ENCODE results near the gene ATP10B.

The ATP10B gene

GRCh38 chr5:160800375-160801275 lies 51.4 kb downstream of the ATP10B start:
- CTCF ChIA-PET: interaction anchor here (0.6 to 1.4 kb wide), 2 partner anchors 13 to 291 kb away, joined by 3 to 4 read pairs; no protein-coding TSS in a partner anchor
- POLR2A ChIA-PET: no interaction called here
- H3K4me1 ChIP-seq (ENCODE audit: control insufficient read depth, insufficient read depth, low read length): no peaks in the 10 kb centered on the region

GRCh38 chr5:160799184-160799583 lies 52.8 kb downstream of the ATP10B start:
- ChIA-PET POLR2A (no interaction called here), CTCF (no interaction called here)
- Histone ChIP-seq H3K4me3 (ENCODE audit: low read depth, low read length) (no peak overlapping the region), H3K36me3 (ENCODE audit: control insufficient read depth in 2 of 2, insufficient read depth in 1 of 2, low read length in 2 of 2) (no peaks in the 10 kb centered on the region), H3K9me3 (ENCODE audit: control insufficient read depth, insufficient read depth, low read depth, low read length) (no peaks in the 10 kb centered on the region), H3K27ac (ENCODE audit: extremely low read depth, low read depth, low read length) (no peak overlapping the region), H3K4me1 (ENCODE audit: control insufficient read depth, insufficient read depth, low read length) (no peaks in the 10 kb centered on the region)
- TF ChIP-seq ZNF837 (tag by site-specific recombination; IDR thresholded peaks at IDR 0.05) (no peak), KLF8 (tag by site-specific recombination; IDR thresholded peaks at IDR 0.05) (no peak), ZNF514 (tag by site-specific recombination; IDR thresholded peaks at IDR 0.05) (no peak), PRDM6 (tag by site-specific recombination; IDR thresholded peaks at IDR 0.05) (no peak), ELK4 (IDR thresholded peaks at IDR 0.05; ENCODE audit: borderline replicate concordance, low read depth, low read length) (no peak), MEIS1 (CRISPR knock-in tag; IDR thresholded peaks at IDR 0.05; ENCODE audit: borderline replicate concordance) (no peak), ZNF626 (tag by site-specific recombination; IDR thresholded peaks at IDR 0.05) (no peak), ZNF792 (tag by site-specific recombination; IDR thresholded peaks at IDR 0.05) (no peak), ZNF629 (tag by site-specific recombination; IDR thresholded peaks at IDR 0.05) (no peak), ZNF585B (tag by site-specific recombination; IDR thresholded peaks at IDR 0.05) (no peak), ZBTB7A (tag by site-specific recombination; IDR thresholded peaks at IDR 0.05; ENCODE audit: low read depth) (no peak)

More at GRCh38 chr5:160800375-160801275, 51.4 kb downstream of the ATP10B start:
- H3K9me3 ChIP-seq (ENCODE audit: control insufficient read depth, insufficient read depth, low read depth, low read length): no peaks in the 10 kb centered on the region
- TF ChIP-seq KLF16 (tag by site-specific recombination; IDR thresholded peaks at IDR 0.05) (no peak), KLF8 (tag by site-specific recombination; IDR thresholded peaks at IDR 0.05) (no peak), ZBTB48 (tag by site-specific recombination; IDR thresholded peaks at IDR 0.05) (no peak), ZNF510 (tag by site-specific recombination; IDR thresholded peaks at IDR 0.05; ENCODE audit: insufficient replicate concordance) (no peak), ZNF707 (tag by site-specific recombination; IDR thresholded peaks at IDR 0.05) (no peak), ZNF148 (tag by site-specific recombination; IDR thresholded peaks at IDR 0.05; ENCODE audit: borderline replicate concordance) (no peak), PATZ1 (tag by site-specific recombination; IDR thresholded peaks at IDR 0.05) (no peak), ZFP69B (tag by site-specific recombination; IDR thresholded peaks at IDR 0.05) (no peak), ZNF548 (tag by site-specific recombination; IDR thresholded peaks at IDR 0.05) (no peak), ZNF211 (tag by site-specific recombination; IDR thresholded peaks at IDR 0.05; ENCODE audit: low read depth) (no peak), ZNF324 (tag by site-specific recombination; IDR thresholded peaks at IDR 0.05) (no peak), ZNF623 (tag by site-specific recombination; IDR thresholded peaks at IDR 0.05) (no peak), ZNF416 (tag by site-specific recombination; IDR thresholded peaks at IDR 0.05) (no peak), ZBTB6 (tag by site-specific recombination; IDR thresholded peaks at IDR 0.05) (no peak)
- H3K27ac ChIP-seq (ENCODE audit: extremely low read depth, low read depth, low read length): no peak overlapping the region
- no peak overlapping the region for H3K4me3 ChIP-seq (ENCODE audit: low read depth, low read length)
- H3K36me3 ChIP-seq (ENCODE audit: control insufficient read depth in 2 of 2, insufficient read depth in 1 of 2, low read length in 2 of 2): no peaks in the 10 kb centered on the region

All from HEK293 (cell line).